ENCODE data around the gene PODXL.

The PODXL gene

DNA sequence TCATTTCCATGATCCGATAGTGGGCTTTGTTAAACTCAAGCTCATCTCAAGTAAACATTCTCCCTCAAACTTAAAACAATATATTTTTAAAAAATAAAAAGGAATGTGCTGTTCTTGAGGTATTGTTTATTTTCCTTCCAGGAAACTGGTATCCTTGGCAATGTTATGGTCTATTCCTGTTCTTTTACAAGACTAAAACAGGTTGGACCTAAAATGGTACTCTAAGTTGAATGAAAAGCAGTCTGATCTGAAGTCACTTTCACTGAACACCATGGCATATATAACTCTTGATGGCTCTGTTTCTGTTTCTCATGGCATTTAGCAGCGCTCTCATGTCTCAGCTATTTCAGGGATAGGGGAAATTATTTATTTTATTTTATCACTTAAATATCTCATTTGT, 70.1 kb downstream of the PODXL start:
- H3K4me3 ChIP-seq (replicated peaks; ENCODE audit: low read depth, low read length) = no peak overlapping the region
- TF ChIP-seq CTCF (IDR thresholded peaks at IDR 0.05; ENCODE audit: insufficient read depth, low read length, poor library complexity, severe bottlenecking) = no peak
- no peaks in the 10 kb centered on the region for H3K36me3 ChIP-seq (ENCODE audit: control insufficient read depth, insufficient read depth, low read length)
- H3K27me3 ChIP-seq (replicated peaks; ENCODE audit: control insufficient read depth, insufficient read depth, low read length) = no peaks in the 10 kb centered on the region
- no peak for DNase-seq (ENCODE audit: extremely low read depth, insufficient read length)

GRCh38 chr7:131483586-131483985, 72.8 kb downstream of the PODXL start:
- Histone ChIP-seq H3K4me3 (replicated peaks; ENCODE audit: low read depth, low read length) (no peak overlapping the region), H3K36me3 (ENCODE audit: control insufficient read depth, insufficient read depth, low read length) (no peaks in the 10 kb centered on the region), H3K27me3 (replicated peaks; ENCODE audit: control insufficient read depth, insufficient read depth, low read length) (no peaks in the 10 kb centered on the region)
- TF ChIP-seq CTCF (IDR thresholded peaks at IDR 0.05; ENCODE audit: insufficient read depth, low read length, poor library complexity, severe bottlenecking) = no peak
- no peak for DNase-seq (ENCODE audit: extremely low read depth, insufficient read length)

DNA sequence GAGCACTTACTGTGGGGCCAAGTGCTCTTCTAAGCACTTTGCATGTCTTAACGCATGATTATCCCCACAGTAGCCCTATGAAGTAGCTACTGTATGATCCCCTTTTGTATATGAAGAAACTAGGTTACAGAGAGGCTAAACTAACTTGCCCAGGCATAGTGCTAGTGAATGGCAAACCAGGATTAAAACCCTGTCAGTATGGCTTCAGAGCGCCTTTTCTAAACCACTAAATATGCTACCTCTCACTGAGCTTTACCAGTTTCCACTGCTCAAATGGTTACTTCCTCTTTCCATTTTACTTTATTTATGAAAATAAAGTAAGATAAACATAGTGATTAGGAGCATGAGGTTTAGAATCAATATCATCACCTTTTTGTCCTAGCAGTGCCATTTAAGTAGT, 73.6 kb downstream of the PODXL start:
- Histone ChIP-seq H3K27me3 (replicated peaks; ENCODE audit: control insufficient read depth, insufficient read depth, low read length) (no peaks in the 10 kb centered on the region), H3K36me3 (ENCODE audit: control insufficient read depth, insufficient read depth, low read length) (no peaks in the 10 kb centered on the region), H3K4me3 (replicated peaks; ENCODE audit: low read depth, low read length) (no peak overlapping the region)
- no peak for TF ChIP-seq CTCF (IDR thresholded peaks at IDR 0.05; ENCODE audit: insufficient read depth, low read length, poor library complexity, severe bottlenecking)
- DNase-seq (ENCODE audit: extremely low read depth, insufficient read length) = no peak

DNA sequence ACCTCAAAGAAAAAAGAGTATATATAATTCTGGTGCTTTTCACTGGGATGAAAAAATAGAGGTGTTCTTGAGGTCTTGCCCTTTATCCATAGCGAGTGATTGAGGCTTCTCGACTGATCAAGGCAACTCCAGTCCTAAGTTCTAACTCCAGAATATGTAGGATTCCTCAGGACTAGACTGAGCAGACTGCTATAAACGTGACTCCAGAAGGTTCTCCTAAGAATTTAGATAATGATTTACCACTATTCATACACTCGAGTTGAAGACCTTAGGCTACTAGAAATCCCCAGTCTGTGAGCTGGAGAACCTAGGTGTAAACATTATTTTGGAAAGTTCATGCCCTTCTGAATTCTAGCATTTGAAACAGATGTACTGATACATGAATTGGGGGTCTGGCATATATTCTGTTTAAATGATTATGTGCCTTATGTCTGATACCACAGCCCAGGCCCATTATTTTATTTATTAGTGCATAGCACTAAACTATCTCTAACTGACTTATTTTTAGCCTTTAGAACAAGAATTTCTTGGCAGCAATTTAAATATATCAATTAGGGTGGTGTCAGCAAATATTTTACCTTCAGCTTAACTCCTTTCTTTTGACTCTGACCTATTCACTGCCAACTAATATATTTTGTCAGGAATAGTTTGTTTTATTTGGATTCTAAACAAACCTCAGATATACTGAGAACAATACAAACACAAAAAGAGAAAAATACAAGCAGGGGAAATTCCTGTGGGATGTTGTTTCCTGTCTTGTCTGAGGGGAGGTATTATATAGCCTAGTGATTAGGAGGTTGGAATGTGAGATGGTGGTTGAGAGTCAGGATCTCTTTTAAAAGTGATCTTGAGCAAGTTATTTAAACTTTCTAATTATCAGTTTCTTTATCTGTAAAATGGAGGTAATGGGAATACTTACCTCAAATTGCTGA, 75.8 kb downstream of the PODXL start:
- H3K36me3 ChIP-seq (ENCODE audit: control insufficient read depth, insufficient read depth, low read length) = no peaks in the 10 kb centered on the region
- no peak for DNase-seq (ENCODE audit: extremely low read depth, insufficient read length)

DNA sequence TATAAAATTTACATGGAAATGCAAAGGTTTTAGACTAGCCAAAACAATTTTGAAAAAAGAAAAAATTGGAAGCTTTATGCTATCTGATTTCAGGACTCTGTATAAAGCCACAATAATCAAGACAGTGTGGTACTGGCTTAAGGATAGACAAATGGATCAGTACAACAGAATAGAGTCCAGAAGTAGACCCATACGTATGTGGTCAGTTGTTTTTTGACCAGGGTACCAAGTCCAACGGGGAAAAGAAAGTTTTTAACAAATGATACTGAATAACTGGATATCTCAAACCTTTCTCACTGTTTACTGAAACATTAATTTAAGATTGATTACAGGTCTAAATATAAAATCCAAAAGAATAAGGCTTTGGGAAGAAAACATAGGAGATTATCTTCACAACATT, 79.7 kb downstream of the PODXL start:
- no peak for DNase-seq (ENCODE audit: extremely low read depth, insufficient read length)
- no peaks in the 10 kb centered on the region for H3K27me3 ChIP-seq (replicated peaks; ENCODE audit: control insufficient read depth, insufficient read depth, low read length)
- H3K4me3 ChIP-seq (replicated peaks; ENCODE audit: low read depth, low read length) = no peak overlapping the region
- no peak for TF ChIP-seq CTCF (IDR thresholded peaks at IDR 0.05; ENCODE audit: insufficient read depth, low read length, poor library complexity, severe bottlenecking)
- no peaks in the 10 kb centered on the region; the same call in 1 of the 2 replicates for H3K36me3 ChIP-seq (ENCODE audit: control insufficient read depth, insufficient read depth, low read length)

More for the DNA sequence above, 75.8 kb downstream of the PODXL start:
- no peaks in the 10 kb centered on the region for H3K27me3 ChIP-seq (replicated peaks; ENCODE audit: control insufficient read depth, insufficient read depth, low read length)
- TF ChIP-seq CTCF (IDR thresholded peaks at IDR 0.05; ENCODE audit: insufficient read depth, low read length, poor library complexity, severe bottlenecking) = no peak
- no peak overlapping the region for H3K4me3 ChIP-seq (replicated peaks; ENCODE audit: low read depth, low read length)
